ENCODE data around the gene PTPN7. TPM values are rescaled to one million over a fixed set of nuclear protein-coding genes. Genes with fewer than 3 reads are reported as not detected.

PTPN7 gene
- total and polyA plus RNA-seq, 2 of the 13 experiments (the other 11 are each of a cell fraction or from before 2014, with no cell fraction given), result not detected

DNA sequence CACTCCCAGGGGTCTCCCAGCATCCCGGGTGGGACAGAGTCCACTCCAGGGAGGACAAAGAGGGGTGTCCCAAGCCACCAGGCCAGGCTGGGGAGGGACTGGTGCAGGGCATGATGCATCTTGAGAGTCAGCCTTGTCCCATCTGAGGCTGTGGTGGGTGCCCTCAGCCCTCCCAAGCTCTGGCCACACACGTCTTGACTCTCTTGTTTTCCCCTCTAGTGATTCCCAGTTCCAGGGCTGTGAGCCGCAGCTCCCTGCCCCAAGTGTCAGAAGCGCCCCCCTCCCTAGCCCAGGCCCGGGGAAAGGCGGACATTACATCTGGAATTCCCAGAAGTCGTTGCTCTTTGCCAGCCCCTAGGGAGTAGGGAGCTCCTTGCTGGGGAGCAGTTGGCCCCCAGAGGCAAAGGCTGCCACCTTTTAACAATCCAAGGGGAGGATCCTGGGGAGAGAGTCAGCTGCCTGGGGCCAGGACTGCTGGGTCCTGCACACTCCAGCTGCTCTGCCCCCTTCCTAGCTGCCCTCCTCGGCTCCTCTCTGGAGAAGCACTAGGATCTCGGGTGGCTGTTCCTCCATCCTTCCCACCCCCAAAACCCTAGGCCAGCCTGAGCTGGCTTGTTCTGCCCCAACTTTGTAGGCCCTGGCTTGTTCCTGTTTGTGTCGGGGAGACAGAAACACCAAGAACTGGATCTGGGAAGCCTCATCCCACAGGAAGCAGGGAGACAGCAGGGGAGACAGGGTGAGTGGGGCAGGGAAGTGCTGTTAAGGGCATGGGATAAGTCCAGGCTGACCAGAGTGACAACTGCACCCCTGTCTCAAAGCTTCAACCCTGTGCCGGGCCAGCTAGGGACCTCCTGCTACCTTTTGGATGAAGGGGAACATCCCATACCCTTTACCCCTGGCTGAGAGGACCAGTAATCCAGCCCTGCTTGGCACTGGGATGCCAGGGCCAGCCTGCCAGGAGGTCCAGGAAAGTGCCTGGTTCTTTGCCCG, 3.2 kb upstream of the PTPN7 start:
- Histone ChIP-seq H4K20me1 (ENCODE audit: insufficient read depth, low read length) (no peaks in the 10 kb centered on the region), H3K36me3 (replicated peaks in 1 of 2; ENCODE audit: control insufficient read depth in 1 of 2, insufficient read depth in 2 of 2, low read length in 2 of 2) (no peaks in the 10 kb centered on the region), H2AFZ (ENCODE audit: low read length) (no peak overlapping the region), H3K9me3 (ENCODE audit: low read length) (no peaks in the 10 kb centered on the region), H3K79me2 (ENCODE audit: insufficient read depth, low read length) (no peaks in the 10 kb centered on the region), H3K4me1 (ENCODE audit: insufficient read depth, low read length) (peaks cover 25% of the 10 kb centered on the region), H3K9ac (ENCODE audit: insufficient read depth, low read depth, low read length) (no peak overlapping the region), H3K4me3 (replicated peaks in 1 of 3; ENCODE audit: insufficient read depth in 1 of 3, low read depth in 2 of 3, low read length in 3 of 3) (no peak overlapping the region), H3K27me3 (ENCODE audit: control insufficient read depth in 1 of 2, insufficient read depth in 2 of 2, low read length in 2 of 2) (peaks cover 11 to 74% of the 10 kb centered on the region in 2 experiments), H3K27ac (ENCODE audit: extremely low read length, insufficient read depth, low read length) (no peak overlapping the region), H3K4me2 (ENCODE audit: low read depth, low read length) (peak overlapping the region; percentile 18; the same call in 1 of the 2 replicates)
- BruUV-seq (replicated peaks), result no TSS peak
- FAIRE-seq, result no peak
- in situ Hi-C loops (cut with HindIII; ENCODE audit: extremely low pct_ligation_motif_present, low pct_unique_long_range_greater_than_20kb) (no loop called here), intact Hi-C loops (cut with micrococcal nuclease; ENCODE audit: unreplicated experiment) (no loop called here)
- ATAC-seq, result no peak
- ChIA-PET CTCF (ENCODE audit: low intra/inter-chr PET ratio, low total read pairs) (no interaction called here), POLR2A (no interaction called here)
- 39% methylated on average over 5 of the region's 12 CpGs for WGBS (ENCODE audit: low lambda C conversion rate)
- DNase-seq (ENCODE audit: low spot score), result no peak
- TF ChIP-seq ZNF331 (CRISPR knock-in tag; IDR thresholded peaks at IDR 0.05), result no peak
- no peak for TF ChIP-seq ZBTB33 (CRISPR knock-in tag; IDR thresholded peaks at IDR 0.05)
- TF ChIP-seq ZNF180 (CRISPR knock-in tag; IDR thresholded peaks at IDR 0.05; ENCODE audit: borderline replicate concordance, low read depth), result no peak
- TF ChIP-seq ZNF616 (CRISPR knock-in tag; IDR thresholded peaks at IDR 0.05; ENCODE audit: low read depth), result no peak
- no peak for TF ChIP-seq ZBTB8A (CRISPR knock-in tag; IDR thresholded peaks at IDR 0.05; ENCODE audit: borderline replicate concordance, low read depth)
- TF ChIP-seq ZNF687 (CRISPR knock-in tag; IDR thresholded peaks at IDR 0.05), result no peak
- no peak for TF ChIP-seq NR2F6 (IDR thresholded peaks at IDR 0.05)
- TF ChIP-seq NR2F6 (CRISPR knock-in tag; IDR thresholded peaks at IDR 0.05), result no peak
- TF ChIP-seq MLX (CRISPR knock-in tag; IDR thresholded peaks at IDR 0.05), result no peak
- no peak for TF ChIP-seq ATF4 (CRISPR knock-in tag; IDR thresholded peaks at IDR 0.05)
- no peak for TF ChIP-seq ISL2 (CRISPR knock-in tag; IDR thresholded peaks at IDR 0.05)
- no peak for TF ChIP-seq ZNF430 (CRISPR knock-in tag; IDR thresholded peaks at IDR 0.05)
- no peak for TF ChIP-seq FOXP1 (IDR thresholded peaks at IDR 0.05)
- no peak for TF ChIP-seq FOXP1 (CRISPR knock-in tag; IDR thresholded peaks at IDR 0.05)
- no peak for TF ChIP-seq GRHL1 (CRISPR knock-in tag; conservative IDR thresholded peaks at IDR 0.05)
